BLaER1 treated with 17β-estradiol and CSF1 and Interleukin-3, amounts not matched to agents 10 nM and 100 nM (cell line): Measurements from ENCODE around the gene TMEM101.

Experiments
- H3K27ac ChIP-seq, 11 experiments: shearing (Covaris generic); formaldehyde crosslinking; 2 replicates each; pipeline ENCODE4 v1.8.1; 2022
- H3K27me3 ChIP-seq, 11 experiments: shearing (Covaris generic); formaldehyde crosslinking; 2 replicates each; pipeline ENCODE4 v1.8.1; 2022
- H3K36me3 ChIP-seq, 11 experiments: shearing (Covaris generic); formaldehyde crosslinking; 2 replicates each; pipeline ENCODE4 v1.8.1; 2022
- H3K4me1 ChIP-seq, 10 experiments: shearing (Covaris generic); formaldehyde crosslinking; 2 replicates each; pipeline ENCODE4 v1.8.1; 2022
- H3K4me2 ChIP-seq, 11 experiments: shearing (Covaris generic); formaldehyde crosslinking; 2 replicates each; pipeline ENCODE4 v1.8.1; 2022
- H3K4me3 ChIP-seq, 10 experiments: shearing (Covaris generic); formaldehyde crosslinking; 2 replicates each; pipeline ENCODE4 v1.8.1; 2022
- H3K9ac ChIP-seq, 11 experiments: shearing (Covaris generic); formaldehyde crosslinking; 2 replicates each; pipeline ENCODE4 v1.8.1; 2022
- H3K9me3 ChIP-seq, 11 experiments: shearing (Covaris generic); formaldehyde crosslinking; replicated peaks in 1 of 11; 2 replicates each; pipeline ENCODE4 v1.8.1; 2022
- H4K20me1 ChIP-seq, 11 experiments: shearing (Covaris generic); formaldehyde crosslinking; 2 replicates each; pipeline ENCODE4 v1.8.1; 2022
- Cebpa-rat ChIP-seq, 11 experiments: shearing (Covaris generic); IDR thresholded peaks; 2 replicates each; pipeline ENCODE4 v1.8.1; 2022

Gene TMEM101

GRCh38 chr17:44005527-44006271 lies 9.1 kb downstream of the TMEM101 start:
- H3K27ac ChIP-seq = peak overlapping the region in 1 of 11 experiments; percentile 53; a peak in 2 of 22 replicates
- H4K20me1 ChIP-seq = peaks cover 0 to 25% (median 15%) of the 10 kb centered on the region in 11 experiments; a peak in 15 of 22 replicates
- H3K4me2 ChIP-seq = peak overlapping the region; percentile 82 to 100 (median 100)
- H3K4me1 ChIP-seq = peaks cover 29 to 70% (median 44%) of the 10 kb centered on the region in 10 experiments
- TF ChIP-seq Cebpa-rat (IDR thresholded peaks at IDR 0.05) = no peak
- peaks cover 0 to 13% (median 6%) of the 10 kb centered on the region in 11 experiments; a peak in 10 of 22 replicates for H3K36me3 ChIP-seq
- peak overlapping the region; percentile 60 to 84 (median 73); a peak in 18 of 20 replicates for H3K4me3 ChIP-seq
- H3K9me3 ChIP-seq = no peaks in the 10 kb centered on the region
- peak overlapping the region in 9 of 11 experiments; percentile 2 to 77 (median 51); a peak in 8 of 22 replicates for H3K9ac ChIP-seq
- H3K27me3 ChIP-seq = peaks cover 44 to 74% (median 62%) of the 10 kb centered on the region in 11 experiments

GRCh38 chr17:44004761-44005526 lies 9.8 kb downstream of the TMEM101 start:
- Histone ChIP-seq H3K27ac (no peak overlapping the region), H4K20me1 (peaks cover 0 to 25% (median 15%) of the 10 kb centered on the region in 11 experiments; a peak in 15 of 22 replicates), H3K27me3 (peaks cover 44 to 74% (median 62%) of the 10 kb centered on the region in 11 experiments), H3K9ac (no peak overlapping the region), H3K4me2 (peak overlapping the region in 3 of 11 experiments; percentile 2 to 29 (median 28); a peak in 4 of 22 replicates), H3K4me1 (peaks cover 26 to 65% (median 42%) of the 10 kb centered on the region in 10 experiments), H3K36me3 (peaks cover 0 to 6% (median 5%) of the 10 kb centered on the region in 11 experiments; a peak in 6 of 22 replicates), H3K4me3 (peak overlapping the region in 1 of 10 experiments; percentile 44; a peak in 1 of 20 replicates), H3K9me3 (no peaks in the 10 kb centered on the region)
- no peak for TF ChIP-seq Cebpa-rat (IDR thresholded peaks at IDR 0.05)

- no peak within 1 kb of the TSS for H3K9ac ChIP-seq
- H3K27me3 ChIP-seq = peaks cover 44 to 74% (median 62%) of the 10 kb centered on the region in 11 experiments
- no peak for TF ChIP-seq Cebpa-rat (IDR thresholded peaks at IDR 0.05)
- peak within 1 kb of the TSS in 1 of 10 experiments; percentile 44; a peak in 1 of 20 replicates for H3K4me3 ChIP-seq
- H3K4me2 ChIP-seq = peak within 1 kb of the TSS in 3 of 11 experiments; percentile 2 to 29 (median 28); a peak in 4 of 22 replicates
- peaks cover 0 to 25% (median 15%) of the 10 kb centered on the region in 11 experiments; a peak in 15 of 22 replicates for H4K20me1 ChIP-seq
- H3K4me1 ChIP-seq = peaks cover 26 to 63% (median 37%) of the 10 kb centered on the region in 10 experiments
- no peak within 1 kb of the TSS for H3K27ac ChIP-seq
- H3K9me3 ChIP-seq = no peaks in the 10 kb centered on the region
- peaks cover 0 to 2% (median under 1%) of the 10 kb centered on the region in 11 experiments; a peak in 4 of 22 replicates for H3K36me3 ChIP-seq
Measured at GRCh38 chr17:44004077-44004760, 10.5 kb downstream of the TMEM101 start, which contains the start of gene NAGS. NAGS (plus strand) TSS chr17:44004622; CDS start chr17:44004664, 42 bp downstream.

GRCh38 chr17:44002141-44002848 lies 12.5 kb downstream of the TMEM101 start:
- Histone ChIP-seq H3K9ac (no peak overlapping the region), H3K27ac (no peak overlapping the region), H3K36me3 (no peaks in the 10 kb centered on the region), H3K4me3 (no peak overlapping the region), H3K9me3 (no peaks in the 10 kb centered on the region), H4K20me1 (peaks cover 0 to 22% (median 15%) of the 10 kb centered on the region in 11 experiments; a peak in 15 of 22 replicates), H3K4me2 (peak overlapping the region in 4 of 11 experiments; percentile 6 to 38 (median 15); a peak in 5 of 22 replicates), H3K4me1 (peaks cover 8 to 55% (median 25%) of the 10 kb centered on the region in 10 experiments), H3K27me3 (peaks cover 44 to 63% (median 59%) of the 10 kb centered on the region in 11 experiments)
- TF ChIP-seq Cebpa-rat (IDR thresholded peaks at IDR 0.05) = no peak

- Histone ChIP-seq H3K27ac (no peak overlapping the region), H3K4me3 (no peak overlapping the region), H4K20me1 (peaks cover 0 to 22% (median 15%) of the 10 kb centered on the region in 11 experiments; a peak in 15 of 22 replicates), H3K4me2 (no peak overlapping the region), H3K9ac (no peak overlapping the region), H3K4me1 (peaks cover 6 to 52% (median 23%) of the 10 kb centered on the region in 10 experiments; a peak in 17 of 20 replicates), H3K9me3 (no peaks in the 10 kb centered on the region), H3K27me3 (peaks cover 43 to 55% (median 52%) of the 10 kb centered on the region in 11 experiments), H3K36me3 (no peaks in the 10 kb centered on the region)
- TF ChIP-seq Cebpa-rat (IDR thresholded peaks at IDR 0.05) = no peak
Measured at GRCh38 chr17:44001461-44001920, 13.3 kb downstream of the TMEM101 start.

- no peak overlapping the region for H3K9ac ChIP-seq
- no peaks in the 10 kb centered on the region for H3K36me3 ChIP-seq
- peaks cover 0 to 17% (median 11%) of the 10 kb centered on the region in 11 experiments; a peak in 15 of 22 replicates for H4K20me1 ChIP-seq
- H3K4me1 ChIP-seq = peaks cover under 1 to 46% (median 18%) of the 10 kb centered on the region in 10 experiments; a peak in 17 of 20 replicates
- H3K9me3 ChIP-seq = no peaks in the 10 kb centered on the region
- H3K27me3 ChIP-seq = peaks cover 39 to 55% (median 48%) of the 10 kb centered on the region in 11 experiments
- H3K4me2 ChIP-seq = no peak overlapping the region
- no peak for TF ChIP-seq Cebpa-rat (IDR thresholded peaks at IDR 0.05)
- H3K4me3 ChIP-seq = no peak overlapping the region
- no peak overlapping the region for H3K27ac ChIP-seq
Measured at GRCh38 chr17:44000871-44001460, 13.8 kb downstream of the TMEM101 start.

- Histone ChIP-seq H3K4me3 (no peak overlapping the region), H3K27me3 (peaks cover 35 to 54% (median 43%) of the 10 kb centered on the region in 11 experiments), H3K4me2 (no peak overlapping the region), H3K9ac (no peak overlapping the region), H3K27ac (no peak overlapping the region), H3K4me1 (peaks cover 0 to 41% (median 14%) of the 10 kb centered on the region in 10 experiments; a peak in 10 of 20 replicates), H3K9me3 (no peaks in the 10 kb centered on the region), H4K20me1 (peaks cover 0 to 11% (median 7%) of the 10 kb centered on the region in 11 experiments; a peak in 12 of 22 replicates), H3K36me3 (no peaks in the 10 kb centered on the region)
- no peak for TF ChIP-seq Cebpa-rat (IDR thresholded peaks at IDR 0.05)
Measured at GRCh38 chr17:44000141-44000860, 14.5 kb downstream of the TMEM101 start.
